ENCODE data around the gene NAB2. TPM values are rescaled to one million over a fixed set of nuclear protein-coding genes. Genes with fewer than 3 reads are reported as not detected.

Gene NAB2
- total and polyA plus RNA-seq, 10 of the 15 experiments (the other 5 are each of a cell fraction or from before 2014, with no cell fraction given): 0.35 to 35.2 (median 15.3) TPM

GRCh38 chr12:57123813-57124212 is 34.9 kb downstream of the NAB2 start:
- ChIA-PET POLR2A (no interaction called here), SMC1A (ENCODE audit: uncharacterized antibody, unreplicated experiment) (interaction anchor here (0.8 to 5.2 kb wide), 10 partner anchors 13 to 151 kb away, joined by 3 to 36 read pairs (median 5); partner anchors contain the start of gene STAT6), CTCF (interaction anchor here (0.8 to 9.3 kb wide), 26 partner anchors 9 to 813 kb away, joined by 3 to 159 read pairs (median 5); partner anchors contain the start of genes LRP1-AS and STAT6), RAD21 (ENCODE audit: unreplicated experiment) (interaction anchor here (1.0 to 2.1 kb wide), 8 partner anchors 12 to 119 kb away, joined by 3 to 13 read pairs (median 6); partner anchors contain the start of genes SHMT2 and STAT6)
- H3K79me2 ChIP-seq (ENCODE audit: control insufficient read depth, insufficient read depth, low read length): no peaks in the 10 kb centered on the region
- H3K4me3 ChIP-seq: no peak overlapping the region
- H3K27ac ChIP-seq (ENCODE audit: control insufficient read depth, insufficient read depth): no peak overlapping the region
- no TSS peak for BruUV-seq (replicated peaks)
- DNase-seq (ENCODE audit: low read depth, low spot score) (no peak), ATAC-seq (no peak), FAIRE-seq (no peak)
- no peaks in the 10 kb centered on the region for H4K20me1 ChIP-seq (ENCODE audit: control insufficient read depth, insufficient read depth)
- H3K9me3 ChIP-seq (replicated peaks; ENCODE audit: control insufficient read depth, insufficient read depth, low read length): peaks cover 7% of the 10 kb centered on the region
- WGBS (ENCODE audit: insufficient coverage, insufficient replicate concordance, low lambda C conversion rate, missing lambda C conversion rate): 0% methylated on average over 2 of the region's 2 CpGs
- intact Hi-C loops (cut with micrococcal nuclease; ENCODE audit: unreplicated experiment) (loop anchor here (1.0 to 5.0 kb wide), 3 partner anchors 49 to 118 kb away; no protein-coding TSS in a partner anchor), in situ Hi-C loops (cut with MboI) (loop anchor here (5.0 kb wide), 1 partner anchor 58 kb away; no protein-coding TSS in a partner anchor)
- H3K4me1 ChIP-seq (ENCODE audit: control insufficient read depth, insufficient read depth, low read length): peaks cover 15% of the 10 kb centered on the region
- no peak overlapping the region for H2AFZ ChIP-seq (ENCODE audit: control insufficient read depth, low read depth, low read length)
- H3K36me3 ChIP-seq (ENCODE audit: control insufficient read depth in 2 of 2, insufficient read depth in 2 of 2, low read length in 1 of 2): no peaks in the 10 kb centered on the region
- H3K4me2 ChIP-seq (ENCODE audit: control insufficient read depth, insufficient read depth): no peak overlapping the region
- TF ChIP-seq TAF1 (IDR thresholded peaks at IDR 0.05; ENCODE audit: borderline replicate concordance, low read depth, low read length) (no peak), CBX5 (IDR thresholded peaks at IDR 0.05; ENCODE audit: low read depth) (no peak), SUPT20H (IDR thresholded peaks at IDR 0.05; ENCODE audit: borderline replicate concordance, control insufficient read depth, low read depth, low read length) (no peak), MEF2B (IDR thresholded peaks at IDR 0.05; ENCODE audit: partially characterized antibody, poor library complexity, severe bottlenecking) (no peak), KAT2A (conservative IDR thresholded peaks at IDR 0.05; ENCODE audit: control insufficient read depth, low read depth, low read length) (no peak), NFXL1 (IDR thresholded peaks at IDR 0.05; ENCODE audit: borderline replicate concordance) (no peak), POLR2AphosphoS2 (IDR thresholded peaks at IDR 0.05; ENCODE audit: low read depth, low read length) (no peak)
- TF ChIP-seq, protein P1, sequence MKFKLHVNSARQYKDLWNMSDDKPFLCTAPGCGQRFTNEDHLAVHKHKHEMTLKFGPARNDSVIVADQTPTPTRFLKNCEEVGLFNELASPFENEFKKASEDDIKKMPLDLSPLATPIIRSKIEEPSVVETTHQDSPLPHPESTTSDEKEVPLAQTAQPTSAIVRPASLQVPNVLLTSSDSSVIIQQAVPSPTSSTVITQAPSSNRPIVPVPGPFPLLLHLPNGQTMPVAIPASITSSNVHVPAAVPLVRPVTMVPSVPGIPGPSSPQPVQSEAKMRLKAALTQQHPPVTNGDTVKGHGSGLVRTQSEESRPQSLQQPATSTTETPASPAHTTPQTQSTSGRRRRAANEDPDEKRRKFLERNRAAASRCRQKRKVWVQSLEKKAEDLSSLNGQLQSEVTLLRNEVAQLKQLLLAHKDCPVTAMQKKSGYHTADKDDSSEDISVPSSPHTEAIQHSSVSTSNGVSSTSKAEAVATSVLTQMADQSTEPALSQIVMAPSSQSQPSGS (IDR thresholded peaks at IDR 0.05; ENCODE audit: low read length): no peak
- peaks cover 1 to 5% of the 10 kb centered on the region in 2 experiments for H3K27me3 ChIP-seq (replicated peaks in 1 of 2; ENCODE audit: control insufficient read depth in 2 of 2, insufficient read depth in 2 of 2, low read length in 1 of 2)
- no peak overlapping the region for H3K9ac ChIP-seq (ENCODE audit: control insufficient read depth, insufficient read depth, low read length)
